ENCODE results near the gene CENPO. TPM values are rescaled to one million over a fixed set of nuclear protein-coding genes. Genes with fewer than 3 reads are reported as not detected.

The CENPO gene
- total and polyA plus RNA-seq, 7 experiments from 2014 or later: 1.8 to 36.6 (median 5.8) TPM

GRCh38 chr2:24820175-24820513 lies 26.9 kb downstream of the CENPO start:
- POLR2A ChIA-PET: no interaction called here
- no peak for DNase-seq

GRCh38 chr2:24820598-24821432 lies 27.6 kb downstream of the CENPO start:
- Mint-ChIP-seq H3K27me3 (no peaks in the 10 kb centered on the region), H3K4me3 (no peak overlapping the region), H3K4me1 (peaks cover 0 to 7% (median 0%) of the 10 kb centered on the region in 7 donors), H3K9me3 (no peaks in the 10 kb centered on the region), H3K36me3 (peaks cover 6 to 36% (median 11%) of the 10 kb centered on the region in 5 donors), H3K27ac (no peak overlapping the region)
- Histone ChIP-seq H3K4me3 (ENCODE audit: low read length) (no peak overlapping the region), H3K4me1 (ENCODE audit: control insufficient read depth in 2 of 2, insufficient read depth in 2 of 2, low read length in 2 of 2) (no peaks in the 10 kb centered on the region), H3K27me3 (ENCODE audit: control insufficient read depth in 2 of 2, insufficient read depth in 2 of 2, low read length in 2 of 2) (no peaks in the 10 kb centered on the region), H3K9me3 (ENCODE audit: control insufficient read depth in 2 of 3, low read length in 3 of 3) (no peaks in the 10 kb centered on the region), H3K36me3 (ENCODE audit: control insufficient read depth in 2 of 3, insufficient read depth in 3 of 3, low read length in 3 of 3) (peaks cover 0 to 48% (median 0%) of the 10 kb centered on the region in 3 experiments), H3K27ac (ENCODE audit: low read depth, low read length) (no peak overlapping the region)
- intact Hi-C loops (cut with micrococcal nuclease): no loop called here
- ChIA-PET CTCF (interaction anchor here (2.0 kb wide), 1 partner anchor 12 kb away, joined by 4 read pairs; no protein-coding TSS in a partner anchor), POLR2A (no interaction called here)
- peak in 1 of 9 donors; percentile 16 for DNase-seq
- no peak for ATAC-seq

More at GRCh38 chr2:24820175-24820513, 26.9 kb downstream of the CENPO start:
- H3K4me3 Mint-ChIP-seq: no peak overlapping the region
- Histone ChIP-seq H3K27ac (ENCODE audit: low read depth, low read length) (no peak overlapping the region), H3K9me3 (ENCODE audit: control insufficient read depth in 2 of 3, low read length in 3 of 3) (no peaks in the 10 kb centered on the region), H3K4me3 (ENCODE audit: low read length) (no peak overlapping the region), H3K36me3 (ENCODE audit: control insufficient read depth in 2 of 3, insufficient read depth in 3 of 3, low read length in 3 of 3) (peaks cover 0 to 48% (median 2%) of the 10 kb centered on the region in 3 experiments), H3K4me1 (ENCODE audit: control insufficient read depth in 2 of 2, insufficient read depth in 2 of 2, low read length in 2 of 2) (no peaks in the 10 kb centered on the region), H3K27me3 (ENCODE audit: control insufficient read depth in 2 of 2, insufficient read depth in 2 of 2, low read length in 2 of 2) (no peaks in the 10 kb centered on the region)
- intact Hi-C loops (cut with micrococcal nuclease): no loop called here
- ATAC-seq: no peak
- CTCF ChIA-PET: interaction anchor here (2.0 kb wide), 1 partner anchor 11 kb away, joined by 4 read pairs; no protein-coding TSS in a partner anchor
- no peaks in the 10 kb centered on the region for H3K27me3 Mint-ChIP-seq
- H3K36me3 Mint-ChIP-seq: peaks cover 8 to 42% (median 12%) of the 10 kb centered on the region in 5 donors
- peaks cover 0 to 7% (median 0%) of the 10 kb centered on the region in 7 donors for H3K4me1 Mint-ChIP-seq
- H3K9me3 Mint-ChIP-seq: no peaks in the 10 kb centered on the region
- no peak overlapping the region for H3K27ac Mint-ChIP-seq

- Mint-ChIP-seq H3K4me3 (no peak overlapping the region), H3K9me3 (no peaks in the 10 kb centered on the region), H3K27me3 (no peaks in the 10 kb centered on the region), H3K4me1 (peaks cover 0 to 14% (median 2%) of the 10 kb centered on the region in 7 donors), H3K27ac (no peak overlapping the region), H3K36me3 (peaks cover 2 to 32% (median 11%) of the 10 kb centered on the region in 5 donors)
- Histone ChIP-seq H3K36me3 (ENCODE audit: control insufficient read depth in 2 of 3, insufficient read depth in 3 of 3, low read length in 3 of 3) (peaks cover 0 to 43% (median 0%) of the 10 kb centered on the region in 3 experiments), H3K4me1 (ENCODE audit: control insufficient read depth in 2 of 2, insufficient read depth in 2 of 2, low read length in 2 of 2) (peaks cover 0 to 4% of the 10 kb centered on the region in 2 donors), H3K27me3 (ENCODE audit: control insufficient read depth in 2 of 2, insufficient read depth in 2 of 2, low read length in 2 of 2) (no peaks in the 10 kb centered on the region), H3K4me3 (ENCODE audit: low read length) (no peak overlapping the region), H3K27ac (ENCODE audit: low read depth, low read length) (no peak overlapping the region), H3K9me3 (ENCODE audit: control insufficient read depth in 2 of 3, low read length in 3 of 3) (no peaks in the 10 kb centered on the region)
- ChIA-PET CTCF (no interaction called here), POLR2A (no interaction called here)
- ATAC-seq (no peak), DNase-seq (no peak)
- intact Hi-C loops (cut with micrococcal nuclease): no loop called here
Observed at GRCh38 chr2:24821433-24821891, 28.2 kb downstream of the CENPO start.

- Mint-ChIP-seq H3K27me3 (no peaks in the 10 kb centered on the region), H3K4me1 (peaks cover 0 to 20% (median 4%) of the 10 kb centered on the region in 7 donors), H3K36me3 (peaks cover 0 to 25% (median 5%) of the 10 kb centered on the region in 5 donors), H3K9me3 (no peaks in the 10 kb centered on the region), H3K4me3 (no peak overlapping the region), H3K27ac (no peak overlapping the region)
- ATAC-seq (no peak), DNase-seq (peak in 1 of 9 donors; percentile 10)
- POLR2A ChIA-PET: no interaction called here
- Histone ChIP-seq H3K36me3 (ENCODE audit: control insufficient read depth in 2 of 3, insufficient read depth in 3 of 3, low read length in 3 of 3) (peaks cover 0 to 42% (median 0%) of the 10 kb centered on the region in 3 experiments), H3K4me3 (ENCODE audit: low read length) (no peak overlapping the region), H3K27ac (ENCODE audit: low read depth, low read length) (no peak overlapping the region), H3K4me1 (ENCODE audit: control insufficient read depth in 2 of 2, insufficient read depth in 2 of 2, low read length in 2 of 2) (peaks cover 0 to 4% of the 10 kb centered on the region in 2 donors), H3K27me3 (ENCODE audit: control insufficient read depth in 2 of 2, insufficient read depth in 2 of 2, low read length in 2 of 2) (no peaks in the 10 kb centered on the region), H3K9me3 (ENCODE audit: control insufficient read depth in 2 of 3, low read length in 3 of 3) (no peaks in the 10 kb centered on the region)
- intact Hi-C loops (cut with micrococcal nuclease): no loop called here
- CTCF ChIA-PET: interaction anchor here (1.2 kb wide), 1 partner anchor 412 kb away, joined by 5 read pairs; no protein-coding TSS in a partner anchor
Observed at GRCh38 chr2:24822049-24822706, 29.0 kb downstream of the CENPO start.

GRCh38 chr2:24824071-24824588 lies 30.9 kb downstream of the CENPO start:
- no peak overlapping the region for H3K4me3 Mint-ChIP-seq
- H3K36me3 ChIP-seq (ENCODE audit: control insufficient read depth in 2 of 3, insufficient read depth in 3 of 3, low read length in 3 of 3): peaks cover 0 to 37% (median 0%) of the 10 kb centered on the region in 3 experiments

More at GRCh38 chr2:24824071-24824588, 30.9 kb downstream of the CENPO start:
- ATAC-seq (no peak), DNase-seq (peak in 1 of 9 donors; percentile 15)
- Mint-ChIP-seq H3K36me3 (peaks cover 0 to 18% (median 5%) of the 10 kb centered on the region in 5 donors), H3K4me1 (peaks cover 4 to 23% (median 7%) of the 10 kb centered on the region in 7 donors), H3K27me3 (no peaks in the 10 kb centered on the region), H3K9me3 (no peaks in the 10 kb centered on the region), H3K27ac (no peak overlapping the region)
- Histone ChIP-seq H3K4me1 (ENCODE audit: control insufficient read depth in 2 of 2, insufficient read depth in 2 of 2, low read length in 2 of 2) (peaks cover 0 to 4% of the 10 kb centered on the region in 2 donors), H3K9me3 (ENCODE audit: control insufficient read depth in 2 of 3, low read length in 3 of 3) (no peaks in the 10 kb centered on the region), H3K27ac (ENCODE audit: low read depth, low read length) (no peak overlapping the region), H3K4me3 (ENCODE audit: low read length) (no peak overlapping the region), H3K27me3 (ENCODE audit: control insufficient read depth in 2 of 2, insufficient read depth in 2 of 2, low read length in 2 of 2) (no peaks in the 10 kb centered on the region)
- ChIA-PET POLR2A (no interaction called here), CTCF (interaction anchor here (0.7 to 2.1 kb wide), 3 partner anchors 86 to 415 kb away, joined by 3 to 4 read pairs (median 3); no protein-coding TSS in a partner anchor)
- intact Hi-C loops (cut with micrococcal nuclease): no loop called here
